Prostate gland (tissue), 2 donors: ENCODE measurements around the gene MMP25. TPM values are rescaled to one million over a fixed set of nuclear protein-coding genes. Genes with fewer than 3 reads are reported as not detected.
"Not testable (repeated sequence)": the region's sequence is repeated elsewhere in the genome, so short reads cannot be mapped to it uniquely, and the experiment has no call there.

Source experiments
- DNase-seq: peaks from one replicate; pipeline ENCODE4 v3.0.0-alpha.2; 2019; ENCODE audit warnings: low spot score
- H3K27ac ChIP-seq, 2 donors: fragments of 200-600 bp; sonication (generic); 2 replicates each; pipeline ENCODE4 v1.5.1; 2017 to 2019
- H3K27me3 ChIP-seq: fragments of 200-600 bp; sonication (generic); replicated peaks from 2 replicates; pipeline ENCODE4 v1.5.1; 2019; ENCODE audit not compliant: insufficient read depth
- H3K36me3 ChIP-seq, 2 donors: fragments of 200-600 bp; sonication (generic); 1 replicate in 1 of 2; 2 replicates in 1 of 2; pipeline versions ENCODE4 v1.5.1 to v1.8.1; 2017 to 2019
- H3K4me1 ChIP-seq: fragments of 200-600 bp; sonication (generic); replicated peaks from 2 replicates; pipeline ENCODE4 v1.5.1; 2019
- H3K4me3 ChIP-seq, 2 donors: fragments of 200-600 bp; sonication (generic); 2 replicates each; pipeline ENCODE4 v1.5.1; 2017 to 2019
- H3K9me3 ChIP-seq: fragments of 200-600 bp; sonication (generic); 2 replicates; pipeline ENCODE4 v1.5.1; 2017
- POLR2A ChIP-seq: fragments of 450-650 bp; IDR thresholded peaks from one replicate; pipeline ENCODE4 v1.6.1; 2016; ENCODE audit warnings: antibody characterized with exemption, mild to moderate bottlenecking
- POLR2AphosphoS5 ChIP-seq: sonication (generic); formaldehyde crosslinking; IDR thresholded peaks from one replicate; pipeline ENCODE4 v1.6.1; 2017; ENCODE audit warnings: antibody characterized with exemption
- WGBS: methylation state at CpG from one replicate; pipeline ENCODE4 v1.1.5; 2018; 5-methylcytosine and 5-hydroxymethylcytosine counted together
- intact Hi-C: fragments of 100-400 bp; cut with DNase I; formaldehyde crosslinking; loops from one replicate; pipeline ENCODE4 v1.14.2; 2022
- total RNA-seq, 2 donors: library from RNA; depleted of rRNA; stranded (reverse); fragments of >200 nt; gene quantifications; one replicate each; pipeline ENCODE4 v1.1.0, GENCODE V29; 2016
- TF ChIP-seq, protein P1 (sequence below), 4 experiments: fragments of 200-600 bp in 2 of 4; fragments of 450-650 bp in 2 of 4; sonication (generic) in 2 of 4; IDR thresholded peaks; 1 replicate in 3 of 4; 2 replicates in 1 of 4; pipeline ENCODE4 v1.5.1; 2016 to 2019; ENCODE audit warnings: antibody characterized with exemption in 4 of 4, mild to moderate bottlenecking in 2 of 4, moderate library complexity in 2 of 4

MMP25 gene
- total RNA-seq, 2 donors from 2014 or later = 0.74 to 1.4 TPM

DNA sequence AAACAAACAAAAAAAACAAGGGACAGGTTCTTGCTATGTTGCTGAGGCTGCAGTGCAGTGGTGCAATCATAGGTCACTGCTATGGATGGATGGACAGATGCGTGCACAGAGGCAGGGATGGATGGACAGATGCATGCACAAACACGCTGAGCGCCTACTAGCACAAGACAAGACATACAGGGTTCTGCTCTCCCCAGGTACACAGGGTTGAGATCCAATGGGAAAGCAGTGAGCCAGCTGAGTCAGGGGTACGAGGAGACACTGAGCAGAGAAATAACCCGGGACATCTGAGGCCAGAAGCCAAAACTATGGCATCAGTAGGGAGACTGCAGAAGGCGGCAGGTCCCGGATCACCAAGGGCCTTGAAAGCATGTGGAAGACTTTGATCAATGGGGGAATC lies 25.3 kb downstream of the MMP25 start:
- Histone ChIP-seq H3K4me1 (no peaks in the 10 kb centered on the region), H3K27me3 (no peaks in the 10 kb centered on the region), H3K27ac (no peak overlapping the region), H3K36me3 (no peaks in the 10 kb centered on the region), H3K9me3 (no peaks in the 10 kb centered on the region), H3K4me3 (no peak overlapping the region)
- DNase-seq = no peak
- WGBS = 86% methylated on average over 7 of the region's 7 CpGs
- intact Hi-C loops = no loop called here
- TF ChIP-seq, protein P1, sequence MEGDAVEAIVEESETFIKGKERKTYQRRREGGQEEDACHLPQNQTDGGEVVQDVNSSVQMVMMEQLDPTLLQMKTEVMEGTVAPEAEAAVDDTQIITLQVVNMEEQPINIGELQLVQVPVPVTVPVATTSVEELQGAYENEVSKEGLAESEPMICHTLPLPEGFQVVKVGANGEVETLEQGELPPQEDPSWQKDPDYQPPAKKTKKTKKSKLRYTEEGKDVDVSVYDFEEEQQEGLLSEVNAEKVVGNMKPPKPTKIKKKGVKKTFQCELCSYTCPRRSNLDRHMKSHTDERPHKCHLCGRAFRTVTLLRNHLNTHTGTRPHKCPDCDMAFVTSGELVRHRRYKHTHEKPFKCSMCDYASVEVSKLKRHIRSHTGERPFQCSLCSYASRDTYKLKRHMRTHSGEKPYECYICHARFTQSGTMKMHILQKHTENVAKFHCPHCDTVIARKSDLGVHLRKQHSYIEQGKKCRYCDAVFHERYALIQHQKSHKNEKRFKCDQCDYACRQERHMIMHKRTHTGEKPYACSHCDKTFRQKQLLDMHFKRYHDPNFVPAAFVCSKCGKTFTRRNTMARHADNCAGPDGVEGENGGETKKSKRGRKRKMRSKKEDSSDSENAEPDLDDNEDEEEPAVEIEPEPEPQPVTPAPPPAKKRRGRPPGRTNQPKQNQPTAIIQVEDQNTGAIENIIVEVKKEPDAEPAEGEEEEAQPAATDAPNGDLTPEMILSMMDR (IDR thresholded peaks at IDR 0.05) = no peak
- no peak for TF ChIP-seq POLR2A

DNA sequence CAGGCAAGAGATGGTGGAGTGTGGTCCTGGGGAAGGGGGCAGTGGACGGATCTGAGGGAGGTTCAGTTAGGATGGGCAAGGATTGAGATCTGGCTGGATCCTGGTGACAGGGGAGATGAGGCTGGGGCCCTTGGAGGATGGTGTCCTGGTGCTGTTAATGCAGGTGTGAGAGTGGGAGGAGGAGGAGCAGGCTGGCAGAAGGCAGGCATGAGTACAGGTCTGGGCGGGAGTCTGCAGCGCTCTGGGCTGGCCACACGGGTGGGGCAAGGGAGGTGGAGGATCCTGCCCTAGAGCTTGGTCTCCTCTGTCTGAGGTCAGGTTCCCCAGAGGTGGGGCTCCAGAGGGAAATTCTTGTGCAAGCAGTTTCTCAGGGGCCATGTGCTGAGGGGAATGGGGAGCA lies 25.8 kb downstream of the MMP25 start:
- H3K9me3 ChIP-seq, H3K4me1 ChIP-seq, intact Hi-C loops, H3K27me3 ChIP-seq, DNase-seq, H3K4me3 ChIP-seq, H3K36me3 ChIP-seq, H3K27ac ChIP-seq: not testable (repeated sequence)
- 58% methylated on average over 2 of the region's 4 CpGs for WGBS

DNA sequence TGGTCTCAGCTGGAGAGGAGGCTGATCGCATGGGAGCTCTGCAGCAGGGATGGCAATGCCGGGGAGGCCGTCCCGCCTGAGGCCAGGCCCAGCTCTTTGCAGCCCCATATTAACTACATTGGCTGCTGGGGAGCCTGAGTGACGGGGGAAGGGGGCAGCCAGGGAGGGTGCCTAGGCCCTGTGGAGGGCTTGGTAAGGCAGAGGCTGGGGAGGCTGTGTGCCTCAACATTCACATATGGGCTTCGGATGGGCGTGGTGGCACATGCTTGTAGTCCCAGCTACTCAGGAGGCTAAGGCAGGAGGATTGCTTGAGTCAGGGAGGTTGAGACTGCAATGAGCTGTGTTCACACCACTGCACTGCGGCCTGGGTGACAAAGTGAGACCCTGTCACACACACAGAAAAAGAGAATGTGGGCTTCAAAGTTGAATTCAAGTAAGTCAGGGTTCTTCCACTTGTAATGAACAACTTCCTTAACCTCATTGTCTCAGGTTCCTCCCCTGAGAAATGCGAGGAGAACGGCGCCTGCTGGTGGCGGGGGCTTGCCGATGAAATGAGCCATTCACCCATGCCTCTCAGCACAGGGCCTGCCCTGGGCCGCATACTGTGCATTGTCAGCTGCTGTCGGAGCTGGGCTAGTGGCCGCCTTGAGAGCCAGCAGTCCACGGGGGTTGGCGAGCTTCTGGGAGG lies 26.4 kb downstream of the MMP25 start:
- H3K4me1 ChIP-seq, H3K4me3 ChIP-seq, H3K27ac ChIP-seq, H3K36me3 ChIP-seq, intact Hi-C loops, H3K9me3 ChIP-seq, DNase-seq, H3K27me3 ChIP-seq: not testable (repeated sequence)
- WGBS = 65% methylated on average over 5 of the region's 18 CpGs

DNA sequence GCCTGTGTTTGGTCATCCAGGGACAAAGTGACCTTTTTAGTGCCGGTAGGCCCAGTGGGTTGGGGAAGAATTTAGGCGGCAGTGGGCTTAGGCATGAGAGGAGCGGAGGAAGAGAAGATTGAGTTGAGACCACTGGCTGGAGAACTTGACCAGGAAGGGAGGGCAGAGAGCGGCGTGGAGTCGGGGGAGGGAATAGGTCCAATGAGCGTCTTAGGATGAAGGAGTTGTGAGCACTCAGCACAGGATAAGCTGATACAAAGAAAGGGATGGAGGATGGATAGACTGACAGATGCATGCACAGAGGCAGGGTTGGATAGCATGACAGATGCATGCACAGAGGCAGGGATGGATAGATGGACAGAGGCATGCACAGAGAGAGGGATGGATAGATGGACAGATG lies 27.1 kb downstream of the MMP25 start:
- TF ChIP-seq POLR2AphosphoS5 (no peak), POLR2A (no peak)
- TF ChIP-seq, protein P1 (IDR thresholded peaks at IDR 0.05) = no peak
- no peak for DNase-seq
- no peaks in the 10 kb centered on the region for H3K27me3 ChIP-seq
- WGBS = 91% methylated on average over 7 of the region's 7 CpGs
- intact Hi-C loops = no loop called here
- no peak overlapping the region for H3K27ac ChIP-seq
- H3K4me1 ChIP-seq = no peaks in the 10 kb centered on the region
- no peaks in the 10 kb centered on the region for H3K9me3 ChIP-seq
- no peak overlapping the region for H3K4me3 ChIP-seq
- no peaks in the 10 kb centered on the region for H3K36me3 ChIP-seq

DNA sequence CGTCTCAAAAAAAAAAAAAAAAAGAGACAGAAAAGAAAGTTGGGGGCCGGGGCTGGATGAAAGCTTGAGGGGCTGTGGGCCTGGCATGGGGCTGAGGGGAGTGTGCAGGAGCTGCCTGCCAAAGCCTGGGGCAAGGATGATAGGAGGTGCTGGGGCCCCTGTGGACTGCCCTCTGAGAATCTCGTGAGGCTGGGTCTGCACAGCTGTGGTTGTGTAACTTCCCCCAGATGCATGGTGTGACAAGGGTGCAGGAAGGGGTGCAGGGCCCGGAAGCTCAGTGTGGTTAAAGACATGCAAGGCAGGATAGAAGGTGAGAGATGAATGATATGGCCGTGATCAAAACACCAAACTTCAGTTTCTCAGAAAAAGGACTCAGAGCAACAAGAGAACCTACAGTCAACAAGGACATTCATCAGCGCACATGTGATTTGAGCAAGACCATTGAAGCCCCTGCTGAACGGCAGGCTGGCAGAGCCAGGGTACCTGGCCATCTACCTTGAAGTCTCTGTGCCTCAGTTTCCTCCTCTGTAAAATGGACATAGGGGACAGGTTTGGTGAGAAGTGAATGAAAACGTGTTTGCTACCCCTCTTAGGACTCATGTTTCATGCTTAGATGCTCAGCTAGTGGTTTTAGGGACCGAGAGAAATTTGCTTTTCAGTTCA lies 28.6 kb downstream of the MMP25 start:
- Histone ChIP-seq H3K4me3 (no peak overlapping the region), H3K27ac (no peak overlapping the region), H3K36me3 (no peaks in the 10 kb centered on the region), H3K9me3 (no peaks in the 10 kb centered on the region), H3K27me3 (no peaks in the 10 kb centered on the region), H3K4me1 (no peaks in the 10 kb centered on the region)
- intact Hi-C loops = no loop called here
- WGBS = 54% methylated on average over 9 of the region's 9 CpGs
- TF ChIP-seq POLR2A = no peak
- TF ChIP-seq POLR2AphosphoS5 = no peak
- TF ChIP-seq, protein P1 (IDR thresholded peaks at IDR 0.05) = no peak
- no peak for DNase-seq

DNA sequence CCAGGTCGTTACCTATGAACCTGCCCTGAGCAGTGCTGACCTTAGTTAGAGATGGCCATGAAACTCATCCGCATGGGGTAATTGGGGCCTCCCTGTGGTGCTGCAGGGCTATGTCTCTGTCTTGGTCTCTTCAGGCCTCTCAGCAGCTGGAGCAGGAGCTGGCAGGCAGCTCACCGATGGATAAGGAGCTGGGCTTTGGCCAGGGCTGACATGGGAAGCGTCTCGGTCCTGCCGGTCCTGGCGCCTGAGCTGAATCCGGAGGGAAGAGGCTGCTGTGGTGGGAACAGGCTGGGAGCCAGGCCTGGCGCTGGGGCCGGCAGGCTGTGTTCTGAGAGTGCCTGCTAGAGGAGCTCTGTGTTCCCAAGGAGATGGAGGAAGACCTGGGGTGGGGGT lies 29.2 kb downstream of the MMP25 start:
- WGBS = 41% methylated on average over 10 of the region's 10 CpGs
- Histone ChIP-seq H3K4me3 (no peak overlapping the region), H3K27ac (no peak overlapping the region), H3K4me1 (no peaks in the 10 kb centered on the region), H3K9me3 (no peaks in the 10 kb centered on the region), H3K36me3 (no peaks in the 10 kb centered on the region), H3K27me3 (no peaks in the 10 kb centered on the region)
- no peak for TF ChIP-seq POLR2AphosphoS5
- TF ChIP-seq, protein P1 (IDR thresholded peaks at IDR 0.05) = no peak
- TF ChIP-seq POLR2A = no peak
- no peak for DNase-seq
- intact Hi-C loops = no loop called here

DNA sequence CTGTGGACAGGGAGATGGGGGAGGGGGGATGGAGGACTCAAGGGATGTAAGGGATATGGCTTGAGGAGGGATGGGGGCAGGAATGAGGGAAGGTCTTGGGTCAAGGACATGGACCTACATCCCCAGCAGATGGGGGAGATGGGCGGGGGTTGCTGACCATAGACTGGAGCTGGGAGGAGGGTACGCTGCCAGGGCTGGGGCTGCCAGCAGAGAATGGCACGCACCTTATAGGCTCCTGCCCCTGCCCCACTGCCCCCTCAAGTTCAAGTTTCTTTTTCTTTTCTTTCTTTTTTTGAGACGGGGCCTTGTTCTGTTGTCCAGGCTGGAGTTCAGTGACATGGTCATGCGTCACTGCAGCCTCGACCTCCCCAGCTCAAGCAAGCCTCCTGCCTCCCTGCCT lies 29.6 kb downstream of the MMP25 start:
- H3K4me1 ChIP-seq, H3K27me3 ChIP-seq, H3K27ac ChIP-seq, H3K9me3 ChIP-seq, H3K36me3 ChIP-seq, intact Hi-C loops, H3K4me3 ChIP-seq, DNase-seq: not testable (repeated sequence)
- WGBS = 90% methylated on average over 6 of the region's 6 CpGs
